Measurements from ENCODE around the gene VLDLR.

The VLDLR gene

GRCh38 chr9:2621722-2622460, at the start of gene VLDLR:
TSS of gene VLDLR (plus strand) at chr9:2621787. CDS start at chr9:2622190, 403 bp downstream.
- FAIRE-seq = no peak

GRCh38 chr9:2574203-2574602, 47.4 kb upstream of the VLDLR start:
- FAIRE-seq = no peak

GRCh38 chr9:2576631-2577030, 45.0 kb upstream of the VLDLR start:
- no peak for FAIRE-seq

DNA sequence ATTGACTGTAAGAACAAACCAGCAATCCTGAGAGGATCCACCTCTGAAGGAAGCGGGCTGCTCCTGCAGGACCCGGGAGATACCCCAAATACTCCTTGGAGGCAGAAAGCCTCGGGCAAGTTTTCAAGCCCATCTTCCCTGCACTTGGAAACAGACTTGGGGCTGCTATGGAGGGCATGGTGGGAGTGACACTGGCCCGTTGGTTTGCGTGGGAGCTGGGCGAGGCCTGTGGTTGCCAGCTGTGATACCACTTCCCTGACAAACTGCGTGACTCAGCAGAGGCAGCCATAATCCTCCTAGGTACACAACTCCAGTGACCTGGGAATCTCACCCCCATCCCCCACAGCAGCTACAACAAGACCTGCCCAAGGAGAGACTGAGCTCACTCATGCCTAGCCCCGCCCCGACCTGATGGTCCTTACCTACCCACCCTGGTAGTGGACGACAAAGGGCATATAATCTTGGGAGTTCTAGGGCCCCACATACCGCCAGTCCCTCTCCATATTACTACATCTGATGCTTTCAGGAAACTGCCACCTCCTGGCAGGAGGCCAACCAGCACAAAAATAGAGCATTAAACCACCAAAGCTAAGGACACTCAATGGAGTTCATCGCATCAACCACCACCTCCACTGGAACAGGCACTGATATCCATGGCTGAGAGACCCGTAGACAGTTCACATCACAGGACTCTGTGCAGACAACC, 38.1 kb upstream of the VLDLR start:
- no peak for FAIRE-seq

- no peak for FAIRE-seq
Measured at GRCh38 chr9:2591967-2592366, 29.6 kb upstream of the VLDLR start.

DNA sequence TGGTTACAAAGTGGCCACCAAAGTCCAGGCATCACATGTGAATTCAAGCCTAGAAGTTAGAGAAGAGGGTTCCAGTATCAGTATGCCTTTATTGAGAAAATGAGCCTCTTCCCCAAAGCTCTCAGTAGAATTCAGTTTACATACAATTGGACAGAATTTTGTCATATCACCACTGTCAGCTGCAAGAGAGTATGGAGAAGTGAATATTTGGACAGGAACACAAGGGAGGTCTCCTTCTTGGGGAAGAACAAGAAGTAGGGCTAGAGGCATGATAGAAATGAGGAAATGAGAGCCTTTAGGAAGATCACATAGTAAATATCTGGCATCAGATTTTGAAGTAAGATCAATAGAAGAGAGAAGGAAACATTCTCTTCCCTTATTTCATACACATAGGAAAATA, 27.8 kb upstream of the VLDLR start:
- FAIRE-seq = no peak

- no peak for FAIRE-seq
Measured at GRCh38 chr9:2595973-2596372, 25.6 kb upstream of the VLDLR start.

- no peak for FAIRE-seq
Measured at GRCh38 chr9:2597483-2597882, 24.1 kb upstream of the VLDLR start.

GRCh38 chr9:2599896-2600295, 21.7 kb upstream of the VLDLR start:
- no peak for FAIRE-seq

- FAIRE-seq = no peak
Measured at GRCh38 chr9:2600307-2600706, 21.3 kb upstream of the VLDLR start.

DNA sequence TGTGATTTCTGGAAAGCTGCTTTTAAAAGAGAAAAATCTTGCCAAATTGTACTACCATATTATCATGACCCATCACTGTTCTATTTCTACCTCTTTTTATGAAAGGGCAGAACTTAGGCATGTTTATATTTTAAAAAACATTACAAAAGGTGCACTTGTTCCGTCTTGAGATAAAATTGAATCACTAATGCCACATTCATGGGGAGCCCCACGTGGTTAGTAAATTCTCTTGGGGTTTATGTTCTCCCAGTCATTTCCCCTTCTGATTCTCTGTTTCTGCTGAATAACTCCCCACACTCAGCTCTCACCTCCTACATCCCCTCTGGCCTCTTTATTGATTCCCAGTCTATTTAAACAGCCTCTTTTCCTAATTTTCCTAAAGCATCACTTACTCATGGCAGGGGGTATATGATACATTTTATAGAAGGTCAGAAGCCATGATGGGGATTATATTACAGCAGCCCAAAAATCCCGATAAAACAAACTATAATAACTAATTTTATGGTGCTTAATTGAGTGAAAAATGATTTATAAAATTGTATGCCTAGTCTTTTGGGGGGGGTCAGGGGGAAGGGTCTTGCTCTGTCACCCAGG, 19.7 kb upstream of the VLDLR start:
- FAIRE-seq = no peak

- FAIRE-seq = no peak
Measured at GRCh38 chr9:2602704-2603116, 18.9 kb upstream of the VLDLR start.

- FAIRE-seq = no peak
Measured at GRCh38 chr9:2603621-2604020, 18.0 kb upstream of the VLDLR start.

- no peak for FAIRE-seq
Measured at GRCh38 chr9:2605246-2605645, 16.3 kb upstream of the VLDLR start.

DNA sequence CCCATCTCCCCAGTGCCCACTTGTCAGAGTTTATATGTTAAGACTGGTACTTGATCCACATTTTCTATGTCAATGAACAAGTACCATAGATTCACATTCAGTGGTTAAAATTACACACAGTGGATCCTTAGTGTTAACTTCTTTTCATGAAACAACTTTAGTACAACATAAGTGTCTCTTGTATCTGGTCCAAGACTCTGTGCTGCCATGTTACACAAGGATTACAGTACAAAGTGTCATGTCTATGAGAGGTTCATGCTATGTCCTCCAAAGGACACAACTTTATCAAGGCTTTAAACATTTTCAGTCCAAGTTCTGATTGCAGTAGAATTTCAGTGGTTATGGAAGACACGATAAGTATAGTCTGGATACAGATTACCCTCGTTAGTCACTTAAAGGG, 13.3 kb upstream of the VLDLR start:
- no peak for FAIRE-seq

DNA sequence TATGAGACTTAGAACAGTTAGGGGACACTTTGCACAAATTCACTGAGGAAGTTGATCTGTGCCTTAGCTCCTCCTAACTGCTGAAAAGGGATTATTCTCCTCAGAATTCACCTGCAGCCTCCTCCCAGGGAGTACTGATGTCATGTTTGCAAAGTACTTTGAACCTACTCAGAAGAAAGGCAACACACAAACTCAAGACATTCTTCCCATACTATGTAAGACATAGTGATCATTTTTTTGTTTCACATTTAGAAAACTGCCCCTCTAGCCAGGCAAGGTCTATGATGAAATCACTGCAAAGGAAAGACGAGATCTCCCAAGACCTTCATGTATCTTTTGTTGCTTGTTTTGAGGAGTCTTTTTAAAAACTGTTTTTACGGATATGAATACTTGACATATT, 10.6 kb upstream of the VLDLR start:
- FAIRE-seq = no peak

GRCh38 chr9:2611961-2612360, 9.6 kb upstream of the VLDLR start:
- FAIRE-seq = no peak

DNA sequence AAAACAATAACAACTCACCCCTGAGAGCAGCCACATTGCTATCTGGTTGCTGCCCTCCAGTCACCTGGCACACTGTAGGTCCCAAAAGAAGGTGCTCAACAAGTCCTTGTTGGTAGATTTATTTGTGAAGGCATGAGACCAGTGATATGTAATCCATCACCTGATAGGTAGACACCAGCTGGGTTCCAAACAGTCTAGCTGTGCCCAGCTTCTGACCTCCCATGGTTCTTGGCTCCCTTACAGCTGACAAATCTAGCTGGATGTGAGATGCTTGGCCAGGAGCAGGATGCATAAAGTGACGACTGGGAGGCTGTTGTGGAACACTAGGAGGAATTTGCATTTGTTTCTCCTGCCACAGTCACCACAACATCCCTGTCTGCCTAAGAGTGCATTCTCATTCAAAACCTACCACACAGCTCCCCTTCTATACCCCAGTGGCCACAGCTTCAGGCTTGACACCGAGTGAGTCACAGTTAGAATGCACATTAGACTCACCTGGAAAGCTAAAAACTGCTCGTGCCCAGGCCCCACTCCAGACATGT, 7.8 kb upstream of the VLDLR start:
- FAIRE-seq = no peak

- no peak for FAIRE-seq
Measured at GRCh38 chr9:2615497-2615896, 6.1 kb upstream of the VLDLR start.

- no peak for FAIRE-seq
Measured at GRCh38 chr9:2616692-2617377, 4.8 kb upstream of the VLDLR start.

DNA sequence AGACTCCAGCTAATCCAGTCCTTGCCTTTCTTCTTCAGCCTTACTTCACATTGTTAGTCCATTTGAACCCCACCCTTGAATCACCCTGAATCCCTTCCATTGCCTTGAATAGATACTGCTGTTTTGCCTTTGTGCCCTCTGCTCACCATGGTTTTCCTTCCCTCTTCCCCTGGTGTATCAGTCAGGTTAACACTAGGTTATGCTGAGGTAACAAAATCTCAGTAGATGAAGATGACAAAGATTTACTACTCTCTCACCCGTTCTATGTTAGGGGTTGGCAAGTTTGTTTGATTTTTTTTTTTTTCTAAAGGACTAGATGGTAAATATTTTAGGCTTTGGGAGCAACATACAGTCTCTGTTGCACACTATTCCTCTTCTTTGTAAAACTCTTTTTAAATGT, 3.3 kb upstream of the VLDLR start:
- FAIRE-seq = no peak

- no peak for FAIRE-seq
Measured at GRCh38 chr9:2620919-2621721, 467 bp upstream of the VLDLR start.

Data from endometrium (tissue), 2 donors.